Measurements from ENCODE around the gene TGFBR2.

GRCh38 chr3:30643763-30644462, 37.5 kb downstream of the TGFBR2 start:
- TF ChIP-seq, protein P1, sequence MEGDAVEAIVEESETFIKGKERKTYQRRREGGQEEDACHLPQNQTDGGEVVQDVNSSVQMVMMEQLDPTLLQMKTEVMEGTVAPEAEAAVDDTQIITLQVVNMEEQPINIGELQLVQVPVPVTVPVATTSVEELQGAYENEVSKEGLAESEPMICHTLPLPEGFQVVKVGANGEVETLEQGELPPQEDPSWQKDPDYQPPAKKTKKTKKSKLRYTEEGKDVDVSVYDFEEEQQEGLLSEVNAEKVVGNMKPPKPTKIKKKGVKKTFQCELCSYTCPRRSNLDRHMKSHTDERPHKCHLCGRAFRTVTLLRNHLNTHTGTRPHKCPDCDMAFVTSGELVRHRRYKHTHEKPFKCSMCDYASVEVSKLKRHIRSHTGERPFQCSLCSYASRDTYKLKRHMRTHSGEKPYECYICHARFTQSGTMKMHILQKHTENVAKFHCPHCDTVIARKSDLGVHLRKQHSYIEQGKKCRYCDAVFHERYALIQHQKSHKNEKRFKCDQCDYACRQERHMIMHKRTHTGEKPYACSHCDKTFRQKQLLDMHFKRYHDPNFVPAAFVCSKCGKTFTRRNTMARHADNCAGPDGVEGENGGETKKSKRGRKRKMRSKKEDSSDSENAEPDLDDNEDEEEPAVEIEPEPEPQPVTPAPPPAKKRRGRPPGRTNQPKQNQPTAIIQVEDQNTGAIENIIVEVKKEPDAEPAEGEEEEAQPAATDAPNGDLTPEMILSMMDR (IDR thresholded peaks at IDR 0.05): no peak
- no peak for TF ChIP-seq POLR2A (IDR thresholded peaks at IDR 0.05)
